ENCODE results near the gene XBP1.

DNA sequence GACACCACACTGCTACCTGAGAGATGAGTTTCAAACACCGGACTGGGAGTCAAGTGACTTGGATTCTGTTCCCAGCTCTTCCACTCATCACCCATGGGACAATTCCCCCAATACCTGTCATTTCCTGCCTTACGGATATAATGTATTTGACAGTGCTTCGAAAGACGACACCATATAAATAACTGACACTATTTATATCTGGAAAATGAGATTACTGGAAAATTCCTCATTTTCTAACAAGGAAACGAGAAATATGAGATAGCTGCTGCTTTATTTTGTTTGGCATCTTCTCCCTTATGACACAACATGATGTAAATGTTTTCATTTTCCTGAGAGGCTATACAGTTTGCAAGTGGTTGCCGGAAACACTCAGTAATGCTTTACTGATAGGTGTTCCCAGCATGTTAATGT lies 49.9 kb downstream of the XBP1 start:
- TF ChIP-seq, protein P1, sequence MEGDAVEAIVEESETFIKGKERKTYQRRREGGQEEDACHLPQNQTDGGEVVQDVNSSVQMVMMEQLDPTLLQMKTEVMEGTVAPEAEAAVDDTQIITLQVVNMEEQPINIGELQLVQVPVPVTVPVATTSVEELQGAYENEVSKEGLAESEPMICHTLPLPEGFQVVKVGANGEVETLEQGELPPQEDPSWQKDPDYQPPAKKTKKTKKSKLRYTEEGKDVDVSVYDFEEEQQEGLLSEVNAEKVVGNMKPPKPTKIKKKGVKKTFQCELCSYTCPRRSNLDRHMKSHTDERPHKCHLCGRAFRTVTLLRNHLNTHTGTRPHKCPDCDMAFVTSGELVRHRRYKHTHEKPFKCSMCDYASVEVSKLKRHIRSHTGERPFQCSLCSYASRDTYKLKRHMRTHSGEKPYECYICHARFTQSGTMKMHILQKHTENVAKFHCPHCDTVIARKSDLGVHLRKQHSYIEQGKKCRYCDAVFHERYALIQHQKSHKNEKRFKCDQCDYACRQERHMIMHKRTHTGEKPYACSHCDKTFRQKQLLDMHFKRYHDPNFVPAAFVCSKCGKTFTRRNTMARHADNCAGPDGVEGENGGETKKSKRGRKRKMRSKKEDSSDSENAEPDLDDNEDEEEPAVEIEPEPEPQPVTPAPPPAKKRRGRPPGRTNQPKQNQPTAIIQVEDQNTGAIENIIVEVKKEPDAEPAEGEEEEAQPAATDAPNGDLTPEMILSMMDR (conservative IDR thresholded peaks at IDR 0.05; ENCODE audit: low read depth in 2 of 2), result no peak
- TF ChIP-seq POLR2AphosphoS5 (IDR thresholded peaks at IDR 0.05; ENCODE audit: low read depth) (no peak), NANOG (IDR thresholded peaks at IDR 0.05; ENCODE audit: borderline replicate concordance) (no peak), EZH2 (IDR thresholded peaks at IDR 0.05; ENCODE audit: low read depth, unreplicated experiment) (no peak), EZH2phosphoT487 (IDR thresholded peaks at IDR 0.05; ENCODE audit: unreplicated experiment) (no peak)
- TF ChIP-seq, protein P2, sequence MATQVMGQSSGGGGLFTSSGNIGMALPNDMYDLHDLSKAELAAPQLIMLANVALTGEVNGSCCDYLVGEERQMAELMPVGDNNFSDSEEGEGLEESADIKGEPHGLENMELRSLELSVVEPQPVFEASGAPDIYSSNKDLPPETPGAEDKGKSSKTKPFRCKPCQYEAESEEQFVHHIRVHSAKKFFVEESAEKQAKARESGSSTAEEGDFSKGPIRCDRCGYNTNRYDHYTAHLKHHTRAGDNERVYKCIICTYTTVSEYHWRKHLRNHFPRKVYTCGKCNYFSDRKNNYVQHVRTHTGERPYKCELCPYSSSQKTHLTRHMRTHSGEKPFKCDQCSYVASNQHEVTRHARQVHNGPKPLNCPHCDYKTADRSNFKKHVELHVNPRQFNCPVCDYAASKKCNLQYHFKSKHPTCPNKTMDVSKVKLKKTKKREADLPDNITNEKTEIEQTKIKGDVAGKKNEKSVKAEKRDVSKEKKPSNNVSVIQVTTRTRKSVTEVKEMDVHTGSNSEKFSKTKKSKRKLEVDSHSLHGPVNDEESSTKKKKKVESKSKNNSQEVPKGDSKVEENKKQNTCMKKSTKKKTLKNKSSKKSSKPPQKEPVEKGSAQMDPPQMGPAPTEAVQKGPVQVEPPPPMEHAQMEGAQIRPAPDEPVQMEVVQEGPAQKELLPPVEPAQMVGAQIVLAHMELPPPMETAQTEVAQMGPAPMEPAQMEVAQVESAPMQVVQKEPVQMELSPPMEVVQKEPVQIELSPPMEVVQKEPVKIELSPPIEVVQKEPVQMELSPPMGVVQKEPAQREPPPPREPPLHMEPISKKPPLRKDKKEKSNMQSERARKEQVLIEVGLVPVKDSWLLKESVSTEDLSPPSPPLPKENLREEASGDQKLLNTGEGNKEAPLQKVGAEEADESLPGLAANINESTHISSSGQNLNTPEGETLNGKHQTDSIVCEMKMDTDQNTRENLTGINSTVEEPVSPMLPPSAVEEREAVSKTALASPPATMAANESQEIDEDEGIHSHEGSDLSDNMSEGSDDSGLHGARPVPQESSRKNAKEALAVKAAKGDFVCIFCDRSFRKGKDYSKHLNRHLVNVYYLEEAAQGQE (IDR thresholded peaks at IDR 0.05; ENCODE audit: unreplicated experiment), result no peak
